Measurements from ENCODE around the gene BEND7. TPM values are rescaled to one million over a fixed set of nuclear protein-coding genes. Genes with fewer than 3 reads are reported as not detected.

BEND7 gene
- total RNA-seq, 1 experiment from 2014 or later = 12.8 TPM

DNA sequence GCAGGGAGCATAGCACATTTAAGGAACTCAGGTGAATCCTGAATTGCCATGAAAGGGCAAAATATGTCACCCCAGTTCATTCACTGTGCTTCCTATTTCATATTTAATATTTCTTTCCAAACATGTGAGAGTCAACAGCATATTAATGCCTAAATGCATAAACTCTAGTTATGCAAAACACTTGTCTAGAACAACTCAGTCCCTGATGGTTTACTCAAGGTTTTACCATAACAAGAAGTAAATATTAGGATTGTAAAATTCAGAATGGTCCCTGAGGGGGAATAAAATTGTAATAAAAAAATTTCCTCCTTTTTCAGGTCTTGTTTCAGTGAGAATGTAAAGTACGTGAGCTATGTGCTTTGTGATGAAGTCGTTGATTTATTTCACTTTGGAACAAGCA is 129.1 kb downstream of the BEND7 start (continued):
- TF ChIP-seq, protein P1, sequence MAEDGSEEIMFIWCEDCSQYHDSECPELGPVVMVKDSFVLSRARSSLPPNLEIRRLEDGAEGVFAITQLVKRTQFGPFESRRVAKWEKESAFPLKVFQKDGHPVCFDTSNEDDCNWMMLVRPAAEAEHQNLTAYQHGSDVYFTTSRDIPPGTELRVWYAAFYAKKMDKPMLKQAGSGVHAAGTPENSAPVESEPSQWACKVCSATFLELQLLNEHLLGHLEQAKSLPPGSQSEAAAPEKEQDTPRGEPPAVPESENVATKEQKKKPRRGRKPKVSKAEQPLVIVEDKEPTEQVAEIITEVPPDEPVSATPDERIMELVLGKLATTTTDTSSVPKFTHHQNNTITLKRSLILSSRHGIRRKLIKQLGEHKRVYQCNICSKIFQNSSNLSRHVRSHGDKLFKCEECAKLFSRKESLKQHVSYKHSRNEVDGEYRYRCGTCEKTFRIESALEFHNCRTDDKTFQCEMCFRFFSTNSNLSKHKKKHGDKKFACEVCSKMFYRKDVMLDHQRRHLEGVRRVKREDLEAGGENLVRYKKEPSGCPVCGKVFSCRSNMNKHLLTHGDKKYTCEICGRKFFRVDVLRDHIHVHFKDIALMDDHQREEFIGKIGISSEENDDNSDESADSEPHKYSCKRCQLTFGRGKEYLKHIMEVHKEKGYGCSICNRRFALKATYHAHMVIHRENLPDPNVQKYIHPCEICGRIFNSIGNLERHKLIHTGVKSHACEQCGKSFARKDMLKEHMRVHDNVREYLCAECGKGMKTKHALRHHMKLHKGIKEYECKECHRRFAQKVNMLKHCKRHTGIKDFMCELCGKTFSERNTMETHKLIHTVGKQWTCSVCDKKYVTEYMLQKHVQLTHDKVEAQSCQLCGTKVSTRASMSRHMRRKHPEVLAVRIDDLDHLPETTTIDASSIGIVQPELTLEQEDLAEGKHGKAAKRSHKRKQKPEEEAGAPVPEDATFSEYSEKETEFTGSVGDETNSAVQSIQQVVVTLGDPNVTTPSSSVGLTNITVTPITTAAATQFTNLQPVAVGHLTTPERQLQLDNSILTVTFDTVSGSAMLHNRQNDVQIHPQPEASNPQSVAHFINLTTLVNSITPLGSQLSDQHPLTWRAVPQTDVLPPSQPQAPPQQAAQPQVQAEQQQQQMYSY (CRISPR knock-in tag; IDR thresholded peaks at IDR 0.05) = no peak
- TF ChIP-seq CREM (CRISPR knock-in tag; IDR thresholded peaks at IDR 0.05) = no peak
- TF ChIP-seq, protein P2, sequence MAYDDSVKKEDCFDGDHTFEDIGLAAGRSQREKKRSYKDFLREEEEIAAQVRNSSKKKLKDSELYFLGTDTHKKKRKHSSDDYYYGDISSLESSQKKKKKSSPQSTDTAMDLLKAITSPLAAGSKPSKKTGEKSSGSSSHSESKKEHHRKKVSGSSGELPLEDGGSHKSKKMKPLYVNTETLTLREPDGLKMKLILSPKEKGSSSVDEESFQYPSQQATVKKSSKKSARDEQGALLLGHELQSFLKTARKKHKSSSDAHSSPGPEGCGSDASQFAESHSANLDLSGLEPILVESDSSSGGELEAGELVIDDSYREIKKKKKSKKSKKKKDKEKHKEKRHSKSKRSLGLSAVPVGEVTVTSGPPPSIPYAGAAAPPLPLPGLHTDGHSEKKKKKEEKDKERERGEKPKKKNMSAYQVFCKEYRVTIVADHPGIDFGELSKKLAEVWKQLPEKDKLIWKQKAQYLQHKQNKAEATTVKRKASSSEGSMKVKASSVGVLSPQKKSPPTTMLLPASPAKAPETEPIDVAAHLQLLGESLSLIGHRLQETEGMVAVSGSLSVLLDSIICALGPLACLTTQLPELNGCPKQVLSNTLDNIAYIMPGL (CRISPR knock-in tag; IDR thresholded peaks at IDR 0.05) = no peak
- TF ChIP-seq, protein P3, sequence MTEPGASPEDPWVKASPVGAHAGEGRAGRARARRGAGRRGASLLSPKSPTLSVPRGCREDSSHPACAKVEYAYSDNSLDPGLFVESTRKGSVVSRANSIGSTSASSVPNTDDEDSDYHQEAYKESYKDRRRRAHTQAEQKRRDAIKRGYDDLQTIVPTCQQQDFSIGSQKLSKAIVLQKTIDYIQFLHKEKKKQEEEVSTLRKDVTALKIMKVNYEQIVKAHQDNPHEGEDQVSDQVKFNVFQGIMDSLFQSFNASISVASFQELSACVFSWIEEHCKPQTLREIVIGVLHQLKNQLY (CRISPR knock-in tag; IDR thresholded peaks at IDR 0.05) = no peak
- no peak for TF ChIP-seq CBFB (CRISPR knock-in tag; IDR thresholded peaks at IDR 0.05; ENCODE audit: low read depth)
- no peak for TF ChIP-seq TEAD4 (CRISPR knock-in tag; IDR thresholded peaks at IDR 0.05)
- TF ChIP-seq, protein P4, sequence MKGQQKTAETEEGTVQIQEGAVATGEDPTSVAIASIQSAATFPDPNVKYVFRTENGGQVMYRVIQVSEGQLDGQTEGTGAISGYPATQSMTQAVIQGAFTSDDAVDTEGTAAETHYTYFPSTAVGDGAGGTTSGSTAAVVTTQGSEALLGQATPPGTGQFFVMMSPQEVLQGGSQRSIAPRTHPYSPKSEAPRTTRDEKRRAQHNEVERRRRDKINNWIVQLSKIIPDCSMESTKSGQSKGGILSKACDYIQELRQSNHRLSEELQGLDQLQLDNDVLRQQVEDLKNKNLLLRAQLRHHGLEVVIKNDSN (CRISPR knock-in tag; IDR thresholded peaks at IDR 0.05) = no peak
- TF ChIP-seq RELA (CRISPR knock-in tag; IDR thresholded peaks at IDR 0.05; ENCODE audit: borderline replicate concordance) = no peak
- no peak for TF ChIP-seq NFE2L1 (CRISPR knock-in tag; IDR thresholded peaks at IDR 0.05)
- no peak for TF ChIP-seq MXD4 (CRISPR knock-in tag; IDR thresholded peaks at IDR 0.05; ENCODE audit: borderline replicate concordance)
- TF ChIP-seq, protein P5, sequence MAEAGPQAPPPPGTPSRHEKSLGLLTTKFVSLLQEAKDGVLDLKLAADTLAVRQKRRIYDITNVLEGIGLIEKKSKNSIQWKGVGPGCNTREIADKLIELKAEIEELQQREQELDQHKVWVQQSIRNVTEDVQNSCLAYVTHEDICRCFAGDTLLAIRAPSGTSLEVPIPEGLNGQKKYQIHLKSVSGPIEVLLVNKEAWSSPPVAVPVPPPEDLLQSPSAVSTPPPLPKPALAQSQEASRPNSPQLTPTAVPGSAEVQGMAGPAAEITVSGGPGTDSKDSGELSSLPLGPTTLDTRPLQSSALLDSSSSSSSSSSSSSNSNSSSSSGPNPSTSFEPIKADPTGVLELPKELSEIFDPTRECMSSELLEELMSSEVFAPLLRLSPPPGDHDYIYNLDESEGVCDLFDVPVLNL (CRISPR knock-in tag; IDR thresholded peaks at IDR 0.05; ENCODE audit: borderline replicate concordance, low read depth) = no peak

DNA sequence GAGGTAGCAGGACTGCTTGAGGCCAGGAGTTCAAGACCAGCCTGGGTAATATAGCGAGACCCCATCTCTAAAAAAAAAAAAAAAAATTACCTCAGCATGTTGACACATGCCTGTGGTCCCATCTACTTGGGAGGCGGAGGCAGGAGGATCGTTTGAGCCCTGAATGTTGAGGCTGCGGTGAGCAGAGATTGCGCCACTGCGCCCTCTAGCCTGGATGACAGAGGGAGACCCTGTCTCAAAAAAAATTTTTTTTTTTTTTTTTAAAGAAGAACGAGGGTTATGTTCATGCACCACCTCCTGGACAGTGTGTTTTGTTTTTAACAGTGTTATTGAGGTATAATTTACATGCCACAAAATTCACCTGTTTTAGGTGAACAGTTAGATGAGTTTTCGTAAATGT is 129.6 kb downstream of the BEND7 start:
- POLR2A ChIA-PET = no interaction called here
- peaks cover 37% of the 10 kb centered on the region for H3K36me3 Mint-ChIP-seq
- CTCF ChIA-PET = interaction anchor here (0.8 to 1.0 kb wide), 2 partner anchors 25 to 27 kb away, joined by 3 read pairs; no protein-coding TSS in a partner anchor
- ATAC-seq (no peak), DNase-seq (ENCODE audit: low spot score) (no peak)
- no peak overlapping the region for H3K4me3 Mint-ChIP-seq
- H3K27ac Mint-ChIP-seq = no peak overlapping the region
- H3K27me3 Mint-ChIP-seq (ENCODE audit: low read depth) = no peaks in the 10 kb centered on the region; the same call in 1 of the 2 replicates
- peaks cover 37% of the 10 kb centered on the region for H3K4me1 Mint-ChIP-seq
- peaks cover 38% of the 10 kb centered on the region for H3K9me3 Mint-ChIP-seq
- TF ChIP-seq FOXJ3 (CRISPR knock-in tag; IDR thresholded peaks at IDR 0.05; ENCODE audit: borderline replicate concordance) = no peak
- TF ChIP-seq ZNF138 (CRISPR knock-in tag; conservative IDR thresholded peaks at IDR 0.05) = no peak
- TF ChIP-seq, protein P6, sequence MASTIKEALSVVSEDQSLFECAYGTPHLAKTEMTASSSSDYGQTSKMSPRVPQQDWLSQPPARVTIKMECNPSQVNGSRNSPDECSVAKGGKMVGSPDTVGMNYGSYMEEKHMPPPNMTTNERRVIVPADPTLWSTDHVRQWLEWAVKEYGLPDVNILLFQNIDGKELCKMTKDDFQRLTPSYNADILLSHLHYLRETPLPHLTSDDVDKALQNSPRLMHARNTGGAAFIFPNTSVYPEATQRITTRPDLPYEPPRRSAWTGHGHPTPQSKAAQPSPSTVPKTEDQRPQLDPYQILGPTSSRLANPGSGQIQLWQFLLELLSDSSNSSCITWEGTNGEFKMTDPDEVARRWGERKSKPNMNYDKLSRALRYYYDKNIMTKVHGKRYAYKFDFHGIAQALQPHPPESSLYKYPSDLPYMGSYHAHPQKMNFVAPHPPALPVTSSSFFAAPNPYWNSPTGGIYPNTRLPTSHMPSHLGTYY (CRISPR knock-in tag; IDR thresholded peaks at IDR 0.05) = no peak
- no peak for TF ChIP-seq GABPB1 (CRISPR knock-in tag; IDR thresholded peaks at IDR 0.05)
- TF ChIP-seq SP1 (CRISPR knock-in tag; conservative IDR thresholded peaks at IDR 0.05) = no peak
- no peak for TF ChIP-seq ZNF423 (CRISPR knock-in tag; IDR thresholded peaks at IDR 0.05)
- TF ChIP-seq, protein P7, sequence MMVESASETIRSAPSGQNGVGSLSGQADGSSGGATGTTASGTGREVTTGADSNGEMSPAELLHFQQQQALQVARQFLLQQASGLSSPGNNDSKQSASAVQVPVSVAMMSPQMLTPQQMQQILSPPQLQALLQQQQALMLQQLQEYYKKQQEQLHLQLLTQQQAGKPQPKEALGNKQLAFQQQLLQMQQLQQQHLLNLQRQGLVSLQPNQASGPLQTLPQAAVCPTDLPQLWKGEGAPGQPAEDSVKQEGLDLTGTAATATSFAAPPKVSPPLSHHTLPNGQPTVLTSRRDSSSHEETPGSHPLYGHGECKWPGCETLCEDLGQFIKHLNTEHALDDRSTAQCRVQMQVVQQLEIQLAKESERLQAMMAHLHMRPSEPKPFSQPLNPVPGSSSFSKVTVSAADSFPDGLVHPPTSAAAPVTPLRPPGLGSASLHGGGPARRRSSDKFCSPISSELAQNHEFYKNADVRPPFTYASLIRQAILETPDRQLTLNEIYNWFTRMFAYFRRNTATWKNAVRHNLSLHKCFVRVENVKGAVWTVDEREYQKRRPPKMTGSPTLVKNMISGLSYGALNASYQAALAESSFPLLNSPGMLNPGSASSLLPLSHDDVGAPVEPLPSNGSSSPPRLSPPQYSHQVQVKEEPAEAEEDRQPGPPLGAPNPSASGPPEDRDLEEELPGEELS (CRISPR knock-in tag; IDR thresholded peaks at IDR 0.05) = no peak
- no peak for TF ChIP-seq KAT7 (CRISPR knock-in tag; IDR thresholded peaks at IDR 0.05; ENCODE audit: borderline replicate concordance)
- TF ChIP-seq, protein P8, sequence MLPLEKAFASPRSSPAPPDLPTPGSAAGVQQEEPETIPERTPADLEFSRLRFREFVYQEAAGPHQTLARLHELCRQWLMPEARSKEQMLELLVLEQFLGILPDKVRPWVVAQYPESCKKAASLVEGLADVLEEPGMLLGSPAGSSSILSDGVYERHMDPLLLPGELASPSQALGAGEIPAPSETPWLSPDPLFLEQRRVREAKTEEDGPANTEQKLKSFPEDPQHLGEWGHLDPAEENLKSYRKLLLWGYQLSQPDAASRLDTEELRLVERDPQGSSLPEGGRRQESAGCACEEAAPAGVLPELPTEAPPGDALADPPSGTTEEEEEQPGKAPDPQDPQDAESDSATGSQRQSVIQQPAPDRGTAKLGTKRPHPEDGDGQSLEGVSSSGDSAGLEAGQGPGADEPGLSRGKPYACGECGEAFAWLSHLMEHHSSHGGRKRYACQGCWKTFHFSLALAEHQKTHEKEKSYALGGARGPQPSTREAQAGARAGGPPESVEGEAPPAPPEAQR (CRISPR knock-in tag; IDR thresholded peaks at IDR 0.05) = no peak
- TF ChIP-seq SOX15 (CRISPR knock-in tag; IDR thresholded peaks at IDR 0.05) = no peak
- TF ChIP-seq, protein P9, sequence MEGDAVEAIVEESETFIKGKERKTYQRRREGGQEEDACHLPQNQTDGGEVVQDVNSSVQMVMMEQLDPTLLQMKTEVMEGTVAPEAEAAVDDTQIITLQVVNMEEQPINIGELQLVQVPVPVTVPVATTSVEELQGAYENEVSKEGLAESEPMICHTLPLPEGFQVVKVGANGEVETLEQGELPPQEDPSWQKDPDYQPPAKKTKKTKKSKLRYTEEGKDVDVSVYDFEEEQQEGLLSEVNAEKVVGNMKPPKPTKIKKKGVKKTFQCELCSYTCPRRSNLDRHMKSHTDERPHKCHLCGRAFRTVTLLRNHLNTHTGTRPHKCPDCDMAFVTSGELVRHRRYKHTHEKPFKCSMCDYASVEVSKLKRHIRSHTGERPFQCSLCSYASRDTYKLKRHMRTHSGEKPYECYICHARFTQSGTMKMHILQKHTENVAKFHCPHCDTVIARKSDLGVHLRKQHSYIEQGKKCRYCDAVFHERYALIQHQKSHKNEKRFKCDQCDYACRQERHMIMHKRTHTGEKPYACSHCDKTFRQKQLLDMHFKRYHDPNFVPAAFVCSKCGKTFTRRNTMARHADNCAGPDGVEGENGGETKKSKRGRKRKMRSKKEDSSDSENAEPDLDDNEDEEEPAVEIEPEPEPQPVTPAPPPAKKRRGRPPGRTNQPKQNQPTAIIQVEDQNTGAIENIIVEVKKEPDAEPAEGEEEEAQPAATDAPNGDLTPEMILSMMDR (IDR thresholded peaks at IDR 0.05) = no peak

Measured in WTC11 (cell line).